Mucosa of descending colon (tissue), 3 donors: Measurements from ENCODE around the gene TEC. TPM values are rescaled to one million over a fixed set of nuclear protein-coding genes. Genes with fewer than 3 reads are reported as not detected.
"Not testable (repeated sequence)": the region's sequence is repeated elsewhere in the genome, so short reads cannot be mapped to it uniquely, and the experiment has no call there.

Source experiments
- ATAC-seq: fragments of 200-7000 bp; cut with Tn5 transposase; one replicate; pipeline ENCODE4 v1.9.1; 2020; ENCODE audit warnings: mild to moderate bottlenecking, moderate library complexity
- DNase-seq, 3 donors: peaks; one replicate each; pipeline ENCODE4 v3.0.0-alpha.2; 2020
- H3K36me3 ChIP-seq: fragments of 200-600 bp; one replicate; pipeline ENCODE4 v1.8.0; 2021; ENCODE audit warnings: low read depth, mild to moderate bottlenecking
- H3K4me1 ChIP-seq: fragments of 200-600 bp; one replicate; pipeline ENCODE4 v1.8.0; 2021; ENCODE audit warnings: low read depth, mild to moderate bottlenecking
- H3K4me3 ChIP-seq: fragments of 200-600 bp; one replicate; pipeline ENCODE4 v1.8.0; 2021; ENCODE audit warnings: mild to moderate bottlenecking
- H3K9me3 ChIP-seq: fragments of 200-600 bp; one replicate; pipeline ENCODE4 v1.8.0; 2021; ENCODE audit warnings: mild to moderate bottlenecking
- CTCF ChIP-seq: fragments of 200-600 bp; IDR thresholded peaks from one replicate; pipeline ENCODE4 v1.8.0; 2022; ENCODE audit warnings: antibody characterized with exemption, mild to moderate bottlenecking
- intact Hi-C, 2 donors: fragments of 100-400 bp; cut with DNase I in 1 of 2; cut with micrococcal nuclease in 1 of 2; formaldehyde crosslinking; loops; one replicate each; pipeline versions ENCODE4 v1.11.0 to v1.11.1; 2022; cut with DNase I, micrococcal nuclease
- total RNA-seq, 3 donors: library from RNA; stranded (reverse); fragmentation: NEBNext Ultra II Directional in 2 of 3; extraction: Animal tissue kit (Norgen Biotek cat#: 25700) in 2 of 3; gene quantifications; one replicate each; pipeline versions ENCODE4 v1.2.1 to v1.2.4, GENCODE V29; 2021 to 2023
- donor health status: DM: no; HTN: no; CAD: no; lungs with moderate emphysema.
- donor health status: DM: no; HTN: no; CAD: no.
- donor health status: DM: no; HTN: yes; CAD: no.

TEC gene
- total RNA-seq, 3 donors from 2014 or later = 3.4 to 4.0 (median 3.8) TPM

- Histone ChIP-seq H3K4me1 (no peaks in the 10 kb centered on the region), H3K36me3 (no peaks in the 10 kb centered on the region), H3K9me3 (no peaks in the 10 kb centered on the region), H3K4me3 (no peak overlapping the region)
- intact Hi-C loops = no loop called here
- TF ChIP-seq CTCF = no peak
- no peak for DNase-seq
- no peak for ATAC-seq
Observed at GRCh38 chr4:48295116-48295515, 25.5 kb upstream of the TEC start.

GRCh38 chr4:48292218-48292790, 22.7 kb upstream of the TEC start:
- H3K36me3 ChIP-seq, DNase-seq, intact Hi-C loops, ATAC-seq, H3K4me1 ChIP-seq, H3K4me3 ChIP-seq, H3K9me3 ChIP-seq: not testable (repeated sequence)

GRCh38 chr4:48290146-48290772, 20.6 kb upstream of the TEC start:
- intact Hi-C loops = no loop called here
- Histone ChIP-seq H3K36me3 (no peaks in the 10 kb centered on the region), H3K4me3 (no peak overlapping the region), H3K9me3 (no peaks in the 10 kb centered on the region), H3K4me1 (no peaks in the 10 kb centered on the region)
- TF ChIP-seq CTCF = peak; percentile 40
- ATAC-seq (peak; percentile 76), DNase-seq (peak in 1 of 3 donors; percentile 47)

GRCh38 chr4:48286060-48286459, 16.4 kb upstream of the TEC start:
- ATAC-seq, intact Hi-C loops, DNase-seq, H3K4me1 ChIP-seq, H3K9me3 ChIP-seq, H3K4me3 ChIP-seq, H3K36me3 ChIP-seq: not testable (repeated sequence)

GRCh38 chr4:48285640-48286039, 16.0 kb upstream of the TEC start:
- H3K36me3 ChIP-seq, DNase-seq, ATAC-seq, H3K9me3 ChIP-seq, H3K4me1 ChIP-seq, intact Hi-C loops, H3K4me3 ChIP-seq: not testable (repeated sequence)

GRCh38 chr4:48275686-48276085, 6.0 kb upstream of the TEC start:
- TF ChIP-seq CTCF = no peak
- no peak overlapping the region for H3K4me3 ChIP-seq
- intact Hi-C loops = no loop called here
- H3K36me3 ChIP-seq = no peaks in the 10 kb centered on the region
- H3K4me1 ChIP-seq = no peaks in the 10 kb centered on the region
- no peak for DNase-seq
- ATAC-seq = peak; percentile 82
- H3K9me3 ChIP-seq = no peaks in the 10 kb centered on the region

GRCh38 chr4:48275247-48275646, 5.6 kb upstream of the TEC start:
- Histone ChIP-seq H3K9me3 (no peaks in the 10 kb centered on the region), H3K36me3 (no peaks in the 10 kb centered on the region), H3K4me1 (no peaks in the 10 kb centered on the region), H3K4me3 (no peak overlapping the region)
- ATAC-seq = peak; percentile 79
- intact Hi-C loops = no loop called here
- TF ChIP-seq CTCF = peak; percentile 22
- DNase-seq = peak in 1 of 3 donors; percentile 29
